Subcutaneous abdominal adipose tissue (tissue), 5 donors: ENCODE measurements around the gene AFDN.

Experiments
- H3K27ac ChIP-seq: one replicate; pipeline ENCODE4 v1.7.0; 2013; ENCODE audit warnings: low read depth, mild to moderate bottlenecking, inconsistent platforms, low read length, moderate library complexity
- H3K27me3 ChIP-seq, 5 donors: one replicate each; pipeline ENCODE4 v1.7.0; 2013; ENCODE audit warnings: low read length in 5 of 5, inconsistent platforms in 1 of 5; ENCODE audit not compliant: control insufficient read depth in 5 of 5, insufficient read depth in 4 of 5
- H3K36me3 ChIP-seq, 5 donors: one replicate each; pipeline ENCODE4 v1.7.0; 2013; ENCODE audit warnings: low read length in 5 of 5; ENCODE audit not compliant: control insufficient read depth in 5 of 5, insufficient read depth in 5 of 5
- H3K4me1 ChIP-seq, 5 donors: one replicate each; pipeline ENCODE4 v1.7.0; 2013; ENCODE audit warnings: low read length in 5 of 5, mild to moderate bottlenecking in 3 of 5, moderate library complexity in 1 of 5; ENCODE audit not compliant: control insufficient read depth in 5 of 5, insufficient read depth in 5 of 5
- H3K4me3 ChIP-seq, 5 donors: one replicate each; pipeline ENCODE4 v1.7.0; 2013; ENCODE audit warnings: low read length in 5 of 5, low read depth in 1 of 5
- H3K9ac ChIP-seq, 5 donors: one replicate each; pipeline ENCODE4 v1.7.0; 2013; ENCODE audit warnings: low read length in 5 of 5, mild to moderate bottlenecking in 4 of 5, moderate library complexity in 3 of 5
- H3K9me3 ChIP-seq, 5 donors: one replicate each; pipeline ENCODE4 v1.7.0; 2013; ENCODE audit warnings: low read length in 5 of 5; ENCODE audit not compliant: control insufficient read depth in 5 of 5
- donor health status: healthy.
- donor health status: healthy.
- donor health status: healthy.
- donor health status: healthy.
- donor health status: healthy.

The AFDN gene

GRCh38 chr6:167802339-167802738 is 24.4 kb upstream of the AFDN start:
- H3K27me3 ChIP-seq: peaks cover 0 to 6% (median 3%) of the 10 kb centered on the region in 5 donors
- no peaks in the 10 kb centered on the region for H3K36me3 ChIP-seq
- H3K4me1 ChIP-seq: peaks cover 0 to 7% (median 4%) of the 10 kb centered on the region in 5 donors
- no peak overlapping the region for H3K27ac ChIP-seq
- H3K9me3 ChIP-seq: no peaks in the 10 kb centered on the region
- H3K9ac ChIP-seq: no peak overlapping the region
- no peak overlapping the region for H3K4me3 ChIP-seq

- Histone ChIP-seq H3K9me3 (no peaks in the 10 kb centered on the region), H3K4me1 (peaks cover 0 to 7% (median 4%) of the 10 kb centered on the region in 5 donors), H3K4me3 (no peak overlapping the region), H3K27me3 (peaks cover 0 to 2% (median 0%) of the 10 kb centered on the region in 5 donors), H3K27ac (no peak overlapping the region), H3K36me3 (no peaks in the 10 kb centered on the region), H3K9ac (no peak overlapping the region)
These were observed 22.9 kb upstream of the AFDN start for GRCh38 chr6:167803816-167804215.

GRCh38 chr6:167804281-167805013 is 22.3 kb upstream of the AFDN start:
- no peaks in the 10 kb centered on the region for H3K36me3 ChIP-seq
- H3K27me3 ChIP-seq: peaks cover 0 to 2% (median 0%) of the 10 kb centered on the region in 5 donors
- no peak overlapping the region for H3K27ac ChIP-seq
- no peaks in the 10 kb centered on the region for H3K9me3 ChIP-seq
- peaks cover 0 to 7% (median 4%) of the 10 kb centered on the region in 5 donors for H3K4me1 ChIP-seq
- no peak overlapping the region for H3K4me3 ChIP-seq
- H3K9ac ChIP-seq: no peak overlapping the region

- H3K9ac ChIP-seq: no peak overlapping the region
- no peaks in the 10 kb centered on the region for H3K36me3 ChIP-seq
- H3K27me3 ChIP-seq: peaks cover 0 to 2% (median 0%) of the 10 kb centered on the region in 5 donors
- H3K27ac ChIP-seq: no peak overlapping the region
- H3K9me3 ChIP-seq: no peaks in the 10 kb centered on the region
- H3K4me3 ChIP-seq: peak overlapping the region in 3 of 5 donors; percentile 17 to 34 (median 19)
- peaks cover 0 to 7% (median 4%) of the 10 kb centered on the region in 5 donors for H3K4me1 ChIP-seq
These were observed 21.2 kb upstream of the AFDN start for GRCh38 chr6:167805349-167806060.

GRCh38 chr6:167806061-167806700 is 20.5 kb upstream of the AFDN start:
- H3K27ac ChIP-seq: no peak overlapping the region
- peaks cover 0 to 2% (median 0%) of the 10 kb centered on the region in 5 donors for H3K27me3 ChIP-seq
- no peak overlapping the region for H3K9ac ChIP-seq

GRCh38 chr6:167807200-167807599 is 19.5 kb upstream of the AFDN start:
- H3K27me3 ChIP-seq: peaks cover 0 to 2% (median 0%) of the 10 kb centered on the region in 5 donors
- H3K36me3 ChIP-seq: no peaks in the 10 kb centered on the region
- H3K27ac ChIP-seq: no peak overlapping the region
- no peak overlapping the region for H3K9ac ChIP-seq
- no peaks in the 10 kb centered on the region for H3K9me3 ChIP-seq
- H3K4me3 ChIP-seq: no peak overlapping the region
- peaks cover 0 to 7% (median 4%) of the 10 kb centered on the region in 5 donors for H3K4me1 ChIP-seq

More at GRCh38 chr6:167806061-167806700, 20.5 kb upstream of the AFDN start:
- H3K4me1 ChIP-seq: peaks cover 0 to 7% (median 4%) of the 10 kb centered on the region in 5 donors
- H3K36me3 ChIP-seq: no peaks in the 10 kb centered on the region
- no peaks in the 10 kb centered on the region for H3K9me3 ChIP-seq
- H3K4me3 ChIP-seq: peak overlapping the region in 3 of 5 donors; percentile 17 to 34 (median 19)

- Histone ChIP-seq H3K4me1 (peaks cover 0 to 7% (median 4%) of the 10 kb centered on the region in 5 donors), H3K4me3 (no peak overlapping the region), H3K27me3 (peaks cover 0 to 2% (median 0%) of the 10 kb centered on the region in 5 donors), H3K36me3 (no peaks in the 10 kb centered on the region), H3K9ac (no peak overlapping the region), H3K9me3 (no peaks in the 10 kb centered on the region), H3K27ac (no peak overlapping the region)
These were observed 19.0 kb upstream of the AFDN start for GRCh38 chr6:167807756-167808155.

- no peaks in the 10 kb centered on the region for H3K36me3 ChIP-seq
- peaks cover 0 to 6% (median 3%) of the 10 kb centered on the region in 5 donors for H3K4me1 ChIP-seq
- H3K4me3 ChIP-seq: no peak overlapping the region
- H3K9me3 ChIP-seq: no peaks in the 10 kb centered on the region
- no peak overlapping the region for H3K27ac ChIP-seq
- H3K9ac ChIP-seq: no peak overlapping the region
- peaks cover 0 to 2% (median 0%) of the 10 kb centered on the region in 5 donors for H3K27me3 ChIP-seq
These were observed 15.7 kb upstream of the AFDN start for GRCh38 chr6:167811040-167811439.

GRCh38 chr6:167811442-167812087 is 15.1 kb upstream of the AFDN start:
- H3K9me3 ChIP-seq: no peaks in the 10 kb centered on the region
- H3K4me1 ChIP-seq: peaks cover 0 to under 1% (median 0%) of the 10 kb centered on the region in 5 donors
- H3K36me3 ChIP-seq: no peaks in the 10 kb centered on the region
- no peak overlapping the region for H3K4me3 ChIP-seq
- no peak overlapping the region for H3K9ac ChIP-seq
- H3K27ac ChIP-seq: no peak overlapping the region
- H3K27me3 ChIP-seq: peaks cover 0 to 2% (median 0%) of the 10 kb centered on the region in 5 donors
